IMR-90 (cell line): Measurements from ENCODE around the gene LAMA2. TPM values are rescaled to one million over a fixed set of nuclear protein-coding genes. Genes with fewer than 3 reads are reported as not detected.

Source experiments
- ATAC-seq: fragments of 200-7000 bp; cut with Tn5 transposase; 2 replicates; pipeline ENCODE4 v1.9.1; 2020; ENCODE audit warnings: low read depth, mild to moderate bottlenecking, moderate library complexity
- BruUV-seq: library from RNA; stranded (reverse); fragments of 400-500 nt; replicated peaks from 2 replicates; lab custom pipeline; 2021; lab: Mats Ljungman, UMichigan
- CTCF ChIA-PET: fragments of 300-600 bp; formaldehyde crosslinking; extraction: SDS; loops from one replicate; lab custom pipeline; 2021; ENCODE audit warnings: antibody characterized with exemption; lab: Yijun Ruan, JAX
- POLR2A ChIA-PET: fragments of 300-600 bp; sonication (Branson Sonifier 250); formaldehyde crosslinking; loops from one replicate; lab custom pipeline; 2022; ENCODE audit warnings: antibody characterized with exemption; ENCODE audit not compliant: unreplicated experiment; lab: Charles Lee
- DNase-seq: peaks from one replicate; pipeline ENCODE4 v3.0.0; 2013
- H2AFZ ChIP-seq: replicated peaks from 2 replicates; pipeline ENCODE3; 2013; ENCODE audit warnings: low read length, mild to moderate bottlenecking; ENCODE audit not compliant: poor library complexity
- H2AK5ac ChIP-seq: 2 replicates; pipeline ENCODE4 v1.6.1; 2013; ENCODE audit warnings: low read depth, low read length, inconsistent platforms
- H2AK9ac ChIP-seq: replicated peaks from 2 replicates; pipeline ENCODE3; 2013; ENCODE audit warnings: mild to moderate bottlenecking, low read depth, low read length, moderate library complexity; ENCODE audit not compliant: poor library complexity
- H2BK120ac ChIP-seq: 2 replicates; pipeline ENCODE4 v1.6.1; 2013; ENCODE audit warnings: low read depth, low read length, inconsistent platforms
- H2BK15ac ChIP-seq: 3 replicates; pipeline ENCODE4 v1.6.1; 2013; ENCODE audit warnings: low read depth, low read length, inconsistent platforms
- H2BK20ac ChIP-seq: 2 replicates; pipeline ENCODE4 v1.6.1; 2013; ENCODE audit warnings: low read depth, mild to moderate bottlenecking, inconsistent platforms, low read length, moderate library complexity
- H2BK5ac ChIP-seq: 2 replicates; pipeline ENCODE4 v1.6.1; 2013; ENCODE audit warnings: mild to moderate bottlenecking, low read depth, low read length, inconsistent platforms; ENCODE audit not compliant: poor library complexity, severe bottlenecking
- H3K14ac ChIP-seq: replicated peaks from 2 replicates; pipeline ENCODE4 v1.6.1; 2013; ENCODE audit warnings: low read depth, low read length, inconsistent platforms
- H3K18ac ChIP-seq: 2 replicates; pipeline ENCODE4 v1.6.1; 2013; ENCODE audit warnings: low read depth, low read length, control low read depth
- H3K23ac ChIP-seq: 2 replicates; pipeline ENCODE4 v1.6.1; 2013; ENCODE audit warnings: low read depth, low read length, inconsistent platforms
- H3K27ac ChIP-seq: 2 replicates; pipeline ENCODE4 v1.5.1; 2013; ENCODE audit warnings: mild to moderate bottlenecking, control low read depth, low read length; ENCODE audit not compliant: insufficient read depth
- H3K27me3 ChIP-seq: 2 replicates; pipeline ENCODE4 v1.6.1; 2013; ENCODE audit warnings: low read length; ENCODE audit not compliant: control insufficient read depth, insufficient read depth
- H3K36me3 ChIP-seq: 2 replicates; pipeline ENCODE4 v1.6.1; 2013; ENCODE audit warnings: low read length, mixed read lengths; ENCODE audit not compliant: control insufficient read depth, insufficient read depth
- H3K4ac ChIP-seq: 2 replicates; pipeline ENCODE4 v1.6.1; 2013; ENCODE audit warnings: low read depth, low read length, inconsistent platforms
- H3K4me1 ChIP-seq: 2 replicates; pipeline ENCODE4 v1.6.1; 2013; ENCODE audit warnings: low read length, mixed read lengths; ENCODE audit not compliant: control insufficient read depth, insufficient read depth
- H3K4me2 ChIP-seq: 2 replicates; pipeline ENCODE4 v1.6.1; 2013; ENCODE audit warnings: low read depth, mild to moderate bottlenecking, control low read depth, low read length, moderate library complexity
- H3K4me3 ChIP-seq: 2 replicates; pipeline ENCODE4 v1.5.1; 2013; ENCODE audit warnings: low read depth, mild to moderate bottlenecking, control low read depth, low read length, moderate library complexity; ENCODE audit not compliant: insufficient read depth
- H3K56ac ChIP-seq: 2 replicates; pipeline ENCODE4 v1.6.1; 2013; ENCODE audit warnings: low read length, inconsistent platforms; ENCODE audit not compliant: insufficient read depth; ENCODE audit errors: extremely low read depth
- H3K79me1 ChIP-seq, 2 experiments: 2 replicates each; pipeline ENCODE4 v1.6.1; 2013; ENCODE audit warnings: low read length in 2 of 2, inconsistent platforms in 1 of 2, low read depth in 1 of 2
- H3K9ac ChIP-seq: 2 replicates; pipeline ENCODE4 v1.6.1; 2013; ENCODE audit warnings: low read depth, low read length, control low read depth
- H3K9me1 ChIP-seq: 2 replicates; pipeline ENCODE4 v1.6.1; 2013; ENCODE audit warnings: low read length, inconsistent platforms; ENCODE audit not compliant: insufficient read depth
- H3K9me3 ChIP-seq: 2 replicates; pipeline ENCODE4 v1.6.1; 2013; ENCODE audit warnings: low read length; ENCODE audit not compliant: control insufficient read depth, insufficient read depth
- H4K20me1 ChIP-seq: 2 replicates; pipeline ENCODE4 v1.6.1; 2013; ENCODE audit warnings: low read length, inconsistent platforms; ENCODE audit not compliant: insufficient read depth
- H4K5ac ChIP-seq: 2 replicates; pipeline ENCODE4 v1.6.1; 2013; ENCODE audit warnings: mild to moderate bottlenecking, low read depth, low read length, control low read depth
- H4K8ac ChIP-seq, 2 experiments: 2 replicates each; pipeline ENCODE4 v1.6.1; 2013; ENCODE audit warnings: low read depth in 2 of 2, low read length in 2 of 2, control low read depth in 1 of 2, inconsistent platforms in 1 of 2
- H4K91ac ChIP-seq: 2 replicates; pipeline ENCODE4 v1.6.1; 2013; ENCODE audit warnings: low read depth, low read length, inconsistent platforms; ENCODE audit not compliant: insufficient read depth
- BHLHE40 ChIP-seq: fragments of 150-350 bp; IDR thresholded peaks from 2 replicates; pipeline ENCODE4 v1.6.1; 2016; ENCODE audit warnings: mild to moderate bottlenecking, low read depth, low read length
- CEBPB ChIP-seq: IDR thresholded peaks from 2 replicates; pipeline ENCODE4 v1.6.1; 2012; ENCODE audit warnings: low read depth, low read length, improper control_type of control experiment
- ELK1 ChIP-seq: fragments of 150-350 bp; IDR thresholded peaks from 2 replicates; pipeline ENCODE4 v1.6.1; 2016; ENCODE audit warnings: low read depth, mild to moderate bottlenecking, low read length, moderate library complexity, borderline replicate concordance
- MXI1 ChIP-seq: IDR thresholded peaks from 2 replicates; pipeline ENCODE4 v1.6.1; 2012; ENCODE audit warnings: low read depth, mild to moderate bottlenecking, low read length, moderate library complexity, borderline replicate concordance
- POLR2A ChIP-seq: IDR thresholded peaks from 2 replicates; pipeline ENCODE4 v1.6.1; 2012; ENCODE audit warnings: mild to moderate bottlenecking, low read depth, low read length
- RAD21 ChIP-seq: IDR thresholded peaks from 2 replicates; pipeline ENCODE4 v1.6.1; 2012; ENCODE audit warnings: low read length, improper control_type of control experiment
- RFX5 ChIP-seq: IDR thresholded peaks from 2 replicates; pipeline ENCODE4 v1.8.0; 2012; ENCODE audit warnings: low read depth, mild to moderate bottlenecking, low read length, moderate library complexity
- WGBS, 2 experiments: methylation state at CpG; one replicate each; pipeline versions ENCODE4 v1.1.5 to v1.1.7; 2013; ENCODE audit warnings: missing lambda C conversion rate in 2 of 2; ENCODE audit not compliant: insufficient read length in 1 of 2; ENCODE audit errors: extremely low coverage in 2 of 2; 5-methylcytosine and 5-hydroxymethylcytosine counted together
- dilution Hi-C: fragments of 300-500 bp; cut with HindIII; formaldehyde crosslinking; loops from one replicate; pipeline ENCODE4 v1.14.3; 2018; ENCODE audit warnings: low sequenced_read_pairs; ENCODE audit not compliant: unreplicated experiment
- in situ Hi-C: fragments of 300-500 bp; cut with MboI; formaldehyde crosslinking; loops from 3 replicates; pipeline ENCODE4 v1.14.3; 2019; ENCODE audit warnings: low sequenced_read_pairs, inconsistent platforms, mixed read lengths
- intact Hi-C: fragments of 100-400 bp; cut with micrococcal nuclease; formaldehyde crosslinking; loops from 2 replicates; pipeline ENCODE4 v1.10.0; 2022
- polyA plus RNA-seq, 3 experiments: library from polyadenylated mRNA; depleted of rRNA; stranded (reverse); fragments of >200 nt; gene quantifications; 2 replicates each; pipeline ENCODE4 v1.2.3, GENCODE V29; 2012; ENCODE audit warnings: low replicate concordance in 1 of 3
- total RNA-seq: library from RNA; depleted of rRNA; stranded (reverse); fragments of >200 nt; gene quantifications from 2 replicates; pipeline ENCODE4 v1.2.3, GENCODE V29; 2012

LAMA2 gene
- total and polyA plus RNA-seq, 2 of the 4 experiments (the other 2 are of a cell fraction): 9.9 to 13.3 TPM

DNA sequence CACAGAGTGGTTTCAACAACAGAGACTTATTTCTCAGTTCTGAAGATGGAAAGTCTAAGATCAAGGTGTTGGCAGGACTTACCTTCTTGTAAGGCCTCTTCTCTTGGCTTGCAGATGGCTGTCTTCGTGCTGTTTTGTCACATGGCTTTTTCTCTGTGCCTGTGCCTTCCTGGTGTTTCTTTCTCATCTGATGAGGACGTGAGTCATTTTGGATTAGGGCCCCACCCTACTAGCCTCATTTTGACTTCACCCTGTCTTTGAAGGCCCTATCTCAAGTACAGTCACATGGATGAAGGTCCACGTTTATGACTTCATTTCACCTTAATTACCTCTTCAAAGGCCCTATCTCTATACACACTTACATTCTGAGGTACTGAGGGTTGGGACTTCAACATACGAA, 41.4 kb upstream of the LAMA2 start:
- no peak for TF ChIP-seq ELK1
- TF ChIP-seq BHLHE40: no peak
- TF ChIP-seq MXI1: no peak
- no peak for TF ChIP-seq RAD21
- TF ChIP-seq RFX5: no peak
- TF ChIP-seq CEBPB: no peak
- no peak for TF ChIP-seq POLR2A
- Histone ChIP-seq H2AK9ac (no peak overlapping the region), H3K36me3 (no peaks in the 10 kb centered on the region), H3K18ac (no peak overlapping the region), H2AK5ac (no peak overlapping the region), H3K23ac (no peak overlapping the region), H2AFZ (no peak overlapping the region), H3K14ac (no peak overlapping the region), H2BK15ac (no peak overlapping the region), H3K9me1 (no peaks in the 10 kb centered on the region), H3K4me1 (no peaks in the 10 kb centered on the region), H3K27ac (no peak overlapping the region), H3K4ac (no peak overlapping the region), H2BK20ac (no peak overlapping the region), H4K91ac (no peak overlapping the region), H4K5ac (no peak overlapping the region), H4K8ac (no peak overlapping the region), H2BK120ac (no peak overlapping the region), H2BK5ac (no peak overlapping the region), H3K9ac (no peak overlapping the region), H3K79me1 (no peaks in the 10 kb centered on the region), H4K20me1 (no peaks in the 10 kb centered on the region), H3K27me3 (no peaks in the 10 kb centered on the region), H3K56ac (no peak overlapping the region), H3K4me3 (no peak overlapping the region), H3K9me3 (no peaks in the 10 kb centered on the region), H3K4me2 (no peak overlapping the region)
- ATAC-seq: no peak
- ChIA-PET POLR2A (no interaction called here), CTCF (no interaction called here)
- no peak for DNase-seq
- BruUV-seq: no TSS peak
- dilution Hi-C loops: no loop called here
- intact Hi-C loops: no loop called here
- 83% methylated on average over 1 of the region's 4 CpGs; no CpG with 5 or more reads in 1 of the 2 experiments for WGBS, 2 experiments
- in situ Hi-C loops: no loop called here
